A673 (cell line): Measurements from ENCODE around the gene OR5H15. TPM values are rescaled to one million over a fixed set of nuclear protein-coding genes. Genes with fewer than 3 reads are reported as not detected.
"Not testable (repeated sequence)": the region's sequence is repeated elsewhere in the genome, so short reads cannot be mapped to it uniquely, and the experiment has no call there.

Experiments
- Bru-seq: library from RNA; stranded (reverse); fragments of 400-500 nt; gene quantifications from one replicate; lab custom pipeline; 2021; lab: Mats Ljungman, UMichigan
- BruChase-seq, 2 experiments: library from RNA; stranded (reverse); fragments of 400-500 nt; gene quantifications; one replicate each; lab custom pipeline; 2021; lab: Mats Ljungman, UMichigan
- BruUV-seq: library from RNA; stranded (reverse); fragments of 400-500 nt; replicated peaks from 2 replicates; lab custom pipeline; 2021; lab: Mats Ljungman, UMichigan
- CTCF ChIA-PET: fragments of 300-600 bp; sonication (Branson Sonifier 250); formaldehyde crosslinking; loops from one replicate; lab custom pipeline; 2022; ENCODE audit warnings: antibody characterized with exemption; lab: Charles Lee
- POLR2A ChIA-PET: fragments of 300-600 bp; sonication (Branson Sonifier 250); formaldehyde crosslinking; loops from one replicate; lab custom pipeline; 2022; ENCODE audit warnings: antibody characterized with exemption; ENCODE audit not compliant: low non-redundant PET; lab: Charles Lee
- DNase-seq: peaks from one replicate; pipeline ENCODE4 v3.0.0-alpha.2; 2015; ENCODE audit warnings: low spot score
- H3K27ac ChIP-seq: fragments of 200-600 bp; sonication (generic); 2 replicates; pipeline ENCODE4 v1.5.1; 2016; ENCODE audit warnings: mixed run types, low read depth, mild to moderate bottlenecking, mixed read lengths, antibody characterized with exemption, low read length; ENCODE audit not compliant: poor library complexity, severe bottlenecking
- H3K27me3 ChIP-seq: fragments of 200-600 bp; sonication (generic); replicated peaks from 2 replicates; pipeline ENCODE4 v1.6.1; 2017; ENCODE audit warnings: mixed run types, low read depth, mild to moderate bottlenecking, mixed read lengths, antibody characterized with exemption, low read length; ENCODE audit not compliant: insufficient read depth, poor library complexity
- H3K36me3 ChIP-seq: fragments of 200-600 bp; sonication (generic); 2 replicates; pipeline ENCODE4 v1.6.1; 2016; ENCODE audit warnings: mixed run types, mild to moderate bottlenecking, mixed read lengths, antibody characterized with exemption, low read length; ENCODE audit not compliant: insufficient read depth, poor library complexity, severe bottlenecking
- H3K4me1 ChIP-seq: fragments of 200-600 bp; sonication (generic); 2 replicates; pipeline ENCODE4 v1.6.1; 2017; ENCODE audit warnings: mixed run types, mild to moderate bottlenecking, mixed read lengths, antibody characterized with exemption, low read length; ENCODE audit not compliant: insufficient read depth, poor library complexity, severe bottlenecking
- H3K4me3 ChIP-seq: fragments of 200-600 bp; sonication (generic); 2 replicates; pipeline ENCODE4 v1.5.1; 2016; ENCODE audit warnings: low read depth, mixed run types, mild to moderate bottlenecking, mixed read lengths, low read length; ENCODE audit not compliant: poor library complexity, severe bottlenecking
- H3K9me3 ChIP-seq: fragments of 200-600 bp; sonication (generic); 2 replicates; pipeline ENCODE4 v1.6.1; 2016; ENCODE audit warnings: mixed run types, low read depth, mild to moderate bottlenecking, mixed read lengths, antibody characterized with exemption, low read length; ENCODE audit not compliant: poor library complexity, severe bottlenecking
- CTCF ChIP-seq: fragments of 300-800, 200-600 bp; sonication (generic); conservative IDR thresholded peaks from 2 replicates; pipeline ENCODE4 v1.5.1; 2017; ENCODE audit warnings: low read depth, mild to moderate bottlenecking, antibody characterized with exemption, low read length, moderate library complexity, mixed read lengths
- EZH2 ChIP-seq: fragments of 200-600 bp; sonication (generic); IDR thresholded peaks from 2 replicates; pipeline ENCODE4 v1.6.1; 2017; ENCODE audit warnings: borderline replicate concordance, low read depth, mild to moderate bottlenecking, mixed read lengths, antibody characterized with exemption, low read length; ENCODE audit not compliant: poor library complexity, severe bottlenecking
- intact Hi-C: fragments of 100-400 bp; cut with micrococcal nuclease; formaldehyde crosslinking; loops from one replicate; pipeline ENCODE4 v1.10.0; 2022; ENCODE audit not compliant: unreplicated experiment
- long read RNA-seq: library from polyadenylated mRNA; stranded (forward); transcript quantifications from one replicate; pipeline ENCODE4 v2.0.0, GENCODE V29; 2022
- total RNA-seq: library from RNA; stranded (reverse); gene quantifications from 2 replicates; pipeline ENCODE4 v1.2.3, GENCODE V29; 2021

Gene OR5H15
- not detected in 2 replicates for total RNA-seq
- not detected for Bru-seq, nascent RNA
- BruChase-seq, experiment 1, labeled RNA remaining after a 2-hour chase: not detected
- not detected for BruChase-seq, experiment 2, labeled RNA remaining after a 6-hour chase
- long read RNA-seq: 0 reads

- Histone ChIP-seq H3K27ac (no peak within 1 kb of the TSS), H3K27me3 (peaks cover 9% of the 10 kb centered on the region), H3K4me1 (no peaks in the 10 kb centered on the region), H3K4me3 (no peak within 1 kb of the TSS), H3K36me3 (no peaks in the 10 kb centered on the region), H3K9me3 (no peaks in the 10 kb centered on the region)
- BruUV-seq: no TSS peak
- ChIA-PET CTCF (no interaction called here), POLR2A (no interaction called here)
- no peak for TF ChIP-seq CTCF
- no peak for TF ChIP-seq EZH2
- no peak for DNase-seq
- intact Hi-C loops: no loop called here
Measured at GRCh38 chr3:98166396-98166795, at the start of gene OR5H15. Gene OR5H15, plus strand, starts transcription at chr3:98166696. Its CDS starts 2,004 bp downstream, at chr3:98168700.

GRCh38 chr3:98130421-98130820, 36.1 kb upstream of the OR5H15 start, which contains the start of gene OR5H1:
Gene OR5H1, plus strand, starts transcription at chr3:98130721. Its CDS starts 1,977 bp downstream, at chr3:98132698.
- Histone ChIP-seq H3K27me3 (no peaks in the 10 kb centered on the region), H3K4me3 (no peak within 1 kb of the TSS), H3K36me3 (no peaks in the 10 kb centered on the region), H3K9me3 (no peaks in the 10 kb centered on the region), H3K4me1 (no peaks in the 10 kb centered on the region), H3K27ac (no peak within 1 kb of the TSS)
- ChIA-PET CTCF (no interaction called here), POLR2A (no interaction called here)
- intact Hi-C loops: no loop called here
- DNase-seq: no peak
- TF ChIP-seq CTCF (no peak), EZH2 (no peak)
- no TSS peak for BruUV-seq

GRCh38 chr3:98136631-98137030, 29.9 kb upstream of the OR5H15 start:
- TF ChIP-seq CTCF (no peak), EZH2 (no peak)
- no peaks in the 10 kb centered on the region for H3K36me3 ChIP-seq
- no TSS peak for BruUV-seq
- DNase-seq: peak; percentile 2
- POLR2A ChIA-PET: no interaction called here
- no peaks in the 10 kb centered on the region for H3K4me1 ChIP-seq
- no peak overlapping the region for H3K4me3 ChIP-seq
- intact Hi-C loops: no loop called here
- H3K27me3 ChIP-seq: peaks cover 5% of the 10 kb centered on the region
- H3K9me3 ChIP-seq: no peaks in the 10 kb centered on the region
- CTCF ChIA-PET: no interaction called here
- no peak overlapping the region for H3K27ac ChIP-seq

- H3K4me3 ChIP-seq, CTCF ChIA-PET, H3K27ac ChIP-seq, H3K4me1 ChIP-seq, POLR2A ChIA-PET, intact Hi-C loops, BruUV-seq, DNase-seq, H3K9me3 ChIP-seq, H3K36me3 ChIP-seq, H3K27me3 ChIP-seq: not testable (repeated sequence)
Measured at GRCh38 chr3:98137826-98138557, 28.5 kb upstream of the OR5H15 start.
